ENCODE measurements around the gene EFCAB8.

The EFCAB8 gene

GRCh38 chr20:32979201-32979998, 120.7 kb downstream of the EFCAB8 start:
- H3K79me2 ChIP-seq (ENCODE audit: insufficient read depth, low read depth) = no peaks in the 10 kb centered on the region
- H4K20me1 ChIP-seq (ENCODE audit: insufficient read depth) = no peaks in the 10 kb centered on the region
- H3K9ac ChIP-seq = no peak overlapping the region
- H3K4me3 ChIP-seq (IDR thresholded peaks at IDR 0.05; ENCODE audit: insufficient read depth, low read depth, low read length) = no peak overlapping the region
- TF ChIP-seq CTCF (conservative IDR thresholded peaks at IDR 0.05; ENCODE audit: low read depth, low read length) = no peak
- H2AFZ ChIP-seq (ENCODE audit: low read depth) = no peak overlapping the region
- no peaks in the 10 kb centered on the region for H3K4me1 ChIP-seq (ENCODE audit: low read depth, poor library complexity, severe bottlenecking)
- H3K4me2 ChIP-seq = no peak overlapping the region
- no peak overlapping the region for H3K27ac ChIP-seq
- no peaks in the 10 kb centered on the region for H3K36me3 ChIP-seq (ENCODE audit: insufficient read depth)
- H3K27me3 ChIP-seq (ENCODE audit: insufficient read depth, low read depth) = no peaks in the 10 kb centered on the region

GRCh38 chr20:32980131-32980941, 121.6 kb downstream of the EFCAB8 start:
- H3K4me1 ChIP-seq (ENCODE audit: low read depth, poor library complexity, severe bottlenecking) = no peaks in the 10 kb centered on the region
- H2AFZ ChIP-seq (ENCODE audit: low read depth) = no peak overlapping the region
- TF ChIP-seq CTCF (conservative IDR thresholded peaks at IDR 0.05; ENCODE audit: low read depth, low read length) = no peak
- no peak overlapping the region for H3K4me2 ChIP-seq
- H3K27me3 ChIP-seq (ENCODE audit: insufficient read depth, low read depth) = no peaks in the 10 kb centered on the region; the same call in 1 of the 2 replicates
- no peaks in the 10 kb centered on the region for H4K20me1 ChIP-seq (ENCODE audit: insufficient read depth)
- no peak overlapping the region for H3K9ac ChIP-seq
- no peak overlapping the region for H3K4me3 ChIP-seq (IDR thresholded peaks at IDR 0.05; ENCODE audit: insufficient read depth, low read depth, low read length)
- H3K27ac ChIP-seq = no peak overlapping the region
- no peaks in the 10 kb centered on the region for H3K36me3 ChIP-seq (ENCODE audit: insufficient read depth)
- H3K79me2 ChIP-seq (ENCODE audit: insufficient read depth, low read depth) = no peaks in the 10 kb centered on the region

GRCh38 chr20:32980990-32981389, 122.3 kb downstream of the EFCAB8 start:
- no peaks in the 10 kb centered on the region; the same call in 1 of the 2 replicates for H3K27me3 ChIP-seq (ENCODE audit: insufficient read depth, low read depth)
- no peaks in the 10 kb centered on the region for H4K20me1 ChIP-seq (ENCODE audit: insufficient read depth)
- no peaks in the 10 kb centered on the region for H3K79me2 ChIP-seq (ENCODE audit: insufficient read depth, low read depth)
- H3K27ac ChIP-seq = no peak overlapping the region
- no peak for TF ChIP-seq CTCF (conservative IDR thresholded peaks at IDR 0.05; ENCODE audit: low read depth, low read length)
- H3K4me3 ChIP-seq (IDR thresholded peaks at IDR 0.05; ENCODE audit: insufficient read depth, low read depth, low read length) = no peak overlapping the region
- no peaks in the 10 kb centered on the region for H3K4me1 ChIP-seq (ENCODE audit: low read depth, poor library complexity, severe bottlenecking)
- no peak overlapping the region for H3K4me2 ChIP-seq
- no peak overlapping the region for H2AFZ ChIP-seq (ENCODE audit: low read depth)
- no peaks in the 10 kb centered on the region for H3K36me3 ChIP-seq (ENCODE audit: insufficient read depth)
- no peak overlapping the region for H3K9ac ChIP-seq

- Histone ChIP-seq H2AFZ (ENCODE audit: low read depth) (no peak overlapping the region), H3K9ac (no peak overlapping the region), H3K79me2 (ENCODE audit: insufficient read depth, low read depth) (no peaks in the 10 kb centered on the region), H3K4me2 (no peak overlapping the region), H4K20me1 (ENCODE audit: insufficient read depth) (no peaks in the 10 kb centered on the region), H3K4me3 (IDR thresholded peaks at IDR 0.05; ENCODE audit: insufficient read depth, low read depth, low read length) (no peak overlapping the region), H3K27me3 (ENCODE audit: insufficient read depth, low read depth) (no peaks in the 10 kb centered on the region; the same call in 1 of the 2 replicates), H3K4me1 (ENCODE audit: low read depth, poor library complexity, severe bottlenecking) (no peaks in the 10 kb centered on the region), H3K36me3 (ENCODE audit: insufficient read depth) (no peaks in the 10 kb centered on the region), H3K27ac (no peak overlapping the region)
- no peak for TF ChIP-seq CTCF (conservative IDR thresholded peaks at IDR 0.05; ENCODE audit: low read depth, low read length)
These were observed 124.1 kb downstream of the EFCAB8 start for GRCh38 chr20:32982617-32983458.

All from KMS-11 (cell line).